Upper lobe of left lung (tissue), 4 donors: ENCODE results near the gene ADGRL3.

Experiments
- EP300 ChIP-seq, 4 donors: sonication (generic); formaldehyde crosslinking; IDR thresholded peaks; one replicate each; pipeline ENCODE4 v1.5.1; 2017; ENCODE audit warnings: antibody characterized with exemption in 4 of 4, control low read depth in 2 of 4
- POLR2A ChIP-seq, 4 donors: fragments of 450-650 bp; IDR thresholded peaks; one replicate each; pipeline ENCODE4 v1.5.1; 2016 to 2017; ENCODE audit warnings: antibody characterized with exemption in 4 of 4, mild to moderate bottlenecking in 2 of 4
- POLR2AphosphoS5 ChIP-seq, 2 donors: sonication (generic); formaldehyde crosslinking; IDR thresholded peaks; one replicate each; pipeline ENCODE4 v1.5.1; 2017; ENCODE audit warnings: antibody characterized with exemption in 2 of 2
- TF ChIP-seq, protein P1 (sequence below), 6 experiments: fragments of 450-650 bp in 4 of 6; fragments of 200-600 bp in 2 of 6; sonication (generic) in 2 of 6; IDR thresholded peaks; one replicate each; pipeline ENCODE4 v1.5.1; 2016 to 2019; ENCODE audit warnings: antibody characterized with exemption in 6 of 6

GRCh38 chr4:61997831-61998230 is 797.7 kb downstream of the ADGRL3 start:
- TF ChIP-seq, protein P1, sequence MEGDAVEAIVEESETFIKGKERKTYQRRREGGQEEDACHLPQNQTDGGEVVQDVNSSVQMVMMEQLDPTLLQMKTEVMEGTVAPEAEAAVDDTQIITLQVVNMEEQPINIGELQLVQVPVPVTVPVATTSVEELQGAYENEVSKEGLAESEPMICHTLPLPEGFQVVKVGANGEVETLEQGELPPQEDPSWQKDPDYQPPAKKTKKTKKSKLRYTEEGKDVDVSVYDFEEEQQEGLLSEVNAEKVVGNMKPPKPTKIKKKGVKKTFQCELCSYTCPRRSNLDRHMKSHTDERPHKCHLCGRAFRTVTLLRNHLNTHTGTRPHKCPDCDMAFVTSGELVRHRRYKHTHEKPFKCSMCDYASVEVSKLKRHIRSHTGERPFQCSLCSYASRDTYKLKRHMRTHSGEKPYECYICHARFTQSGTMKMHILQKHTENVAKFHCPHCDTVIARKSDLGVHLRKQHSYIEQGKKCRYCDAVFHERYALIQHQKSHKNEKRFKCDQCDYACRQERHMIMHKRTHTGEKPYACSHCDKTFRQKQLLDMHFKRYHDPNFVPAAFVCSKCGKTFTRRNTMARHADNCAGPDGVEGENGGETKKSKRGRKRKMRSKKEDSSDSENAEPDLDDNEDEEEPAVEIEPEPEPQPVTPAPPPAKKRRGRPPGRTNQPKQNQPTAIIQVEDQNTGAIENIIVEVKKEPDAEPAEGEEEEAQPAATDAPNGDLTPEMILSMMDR (IDR thresholded peaks at IDR 0.05) = no peak
- TF ChIP-seq POLR2A (IDR thresholded peaks at IDR 0.05) (no peak), POLR2AphosphoS5 (IDR thresholded peaks at IDR 0.05) (no peak), EP300 (IDR thresholded peaks at IDR 0.05) (no peak)
